Hepatocyte (in vitro differentiated cells): ENCODE measurements around the gene CEP192. TPM values are rescaled to one million over a fixed set of nuclear protein-coding genes. Genes with fewer than 3 reads are reported as not detected.

Source experiments
- DNase-seq: peaks from one replicate; pipeline ENCODE4 v3.0.0-alpha.2; 2016; ENCODE audit warnings: low spot score
- H2AFZ ChIP-seq: fragments of 200-600 bp; sonication (generic); 2 replicates; pipeline ENCODE4 v1.6.0; 2016; ENCODE audit warnings: antibody characterized with exemption, mild to moderate bottlenecking
- H3K27ac ChIP-seq: fragments of 200-600 bp; sonication (generic); 2 replicates; pipeline ENCODE4 v1.5.1; 2016; ENCODE audit warnings: mild to moderate bottlenecking
- H3K27me3 ChIP-seq: fragments of 200-600 bp; sonication (generic); 2 replicates; pipeline ENCODE4 v1.6.1; 2016
- H3K36me3 ChIP-seq: fragments of 200-600 bp; sonication (generic); replicated peaks from 2 replicates; pipeline ENCODE4 v1.5.1; 2016; ENCODE audit warnings: low read depth; ENCODE audit not compliant: insufficient read depth
- H3K4me1 ChIP-seq: fragments of 200-600 bp; sonication (generic); 2 replicates; pipeline ENCODE4 v1.5.1; 2016; ENCODE audit warnings: mild to moderate bottlenecking, moderate library complexity; ENCODE audit not compliant: insufficient read depth
- H3K4me2 ChIP-seq: fragments of 200-600 bp; sonication (generic); 2 replicates; pipeline ENCODE4 v1.6.0; 2016
- H3K4me3 ChIP-seq: fragments of 200-600 bp; sonication (generic); 2 replicates; pipeline ENCODE4 v1.5.1; 2016; ENCODE audit warnings: mild to moderate bottlenecking
- H3K79me2 ChIP-seq: fragments of 200-600 bp; sonication (generic); 2 replicates; pipeline ENCODE4 v1.6.0; 2017; ENCODE audit warnings: mild to moderate bottlenecking
- H3K9me2 ChIP-seq: fragments of 200-600 bp; sonication (generic); replicated peaks from 2 replicates; pipeline ENCODE4 v1.6.0; 2017; ENCODE audit warnings: mild to moderate bottlenecking; ENCODE audit not compliant: insufficient read depth
- H3K9me3 ChIP-seq: fragments of 200-600 bp; sonication (generic); 2 replicates; pipeline ENCODE4 v1.5.1; 2016; ENCODE audit warnings: low read depth, mild to moderate bottlenecking
- H4K20me1 ChIP-seq: fragments of 200-600 bp; sonication (generic); 2 replicates; pipeline ENCODE4 v1.6.0; 2016; ENCODE audit warnings: mild to moderate bottlenecking; ENCODE audit not compliant: insufficient read depth, poor library complexity, severe bottlenecking
- CTCF ChIP-seq: fragments of 200-600 bp; sonication (generic); IDR thresholded peaks from 2 replicates; pipeline ENCODE4 v1.5.1; 2016; ENCODE audit warnings: antibody characterized with exemption, mild to moderate bottlenecking; ENCODE audit not compliant: poor library complexity
- EZH2 ChIP-seq: fragments of 200-600 bp; sonication (generic); IDR thresholded peaks from 2 replicates; pipeline ENCODE4 v1.6.1; 2016; ENCODE audit warnings: antibody characterized with exemption, mild to moderate bottlenecking, borderline replicate concordance
- EZH2phosphoT487 ChIP-seq: fragments of 200-600 bp; sonication (generic); IDR thresholded peaks from one replicate; pipeline ENCODE4 v1.6.1; 2018; ENCODE audit warnings: antibody characterized with exemption, mild to moderate bottlenecking, low read depth, moderate library complexity; ENCODE audit not compliant: unreplicated experiment, severe bottlenecking
- WGBS: methylation state at CpG from one replicate; pipeline ENCODE4 v1.1.6; 2016; ENCODE audit warnings: low lambda C conversion rate; ENCODE audit errors: missing lambda C conversion rate; 5-methylcytosine and 5-hydroxymethylcytosine counted together
- polyA plus RNA-seq: library from polyadenylated mRNA; unstranded; fragments of >200 nt; fragmentation: Nextera tagmentation; extraction: Ambion mirVana; gene quantifications from 2 replicates; pipeline ENCODE4 v1.2.1, GENCODE V29; 2016
- total RNA-seq: library from RNA; depleted of rRNA; stranded (reverse); fragments of >200 nt; gene quantifications from 2 replicates; pipeline ENCODE4 v1.2.3, GENCODE V29; 2014

The CEP192 gene
- total and polyA plus RNA-seq, 2 experiments from 2014 or later: 7.9 to 17.4 TPM

- Histone ChIP-seq H4K20me1 (no peaks in the 10 kb centered on the region), H3K4me1 (no peaks in the 10 kb centered on the region), H3K9me3 (no peaks in the 10 kb centered on the region), H3K36me3 (no peaks in the 10 kb centered on the region), H3K9me2 (no peaks in the 10 kb centered on the region), H3K27ac (no peak overlapping the region), H3K79me2 (no peaks in the 10 kb centered on the region), H3K4me2 (no peak overlapping the region), H3K27me3 (peaks cover 5% of the 10 kb centered on the region), H3K4me3 (no peak overlapping the region), H2AFZ (no peak overlapping the region)
- no peak for DNase-seq
- no peak for TF ChIP-seq EZH2phosphoT487
- TF ChIP-seq CTCF: no peak
- no peak for TF ChIP-seq EZH2
- 97% methylated on average over 48 of the region's 52 CpGs for WGBS
These were observed 143.6 kb downstream of the CEP192 start for GRCh38 chr18:13134551-13135401.

- Histone ChIP-seq H2AFZ (peak overlapping the region; percentile 60), H3K4me1 (no peaks in the 10 kb centered on the region), H3K27ac (no peak overlapping the region), H3K79me2 (no peaks in the 10 kb centered on the region), H3K4me3 (no peak overlapping the region), H4K20me1 (no peaks in the 10 kb centered on the region), H3K4me2 (peak overlapping the region; percentile 92), H3K9me3 (no peaks in the 10 kb centered on the region), H3K9me2 (no peaks in the 10 kb centered on the region), H3K27me3 (peaks cover 5% of the 10 kb centered on the region), H3K36me3 (no peaks in the 10 kb centered on the region)
- DNase-seq: no peak
- TF ChIP-seq EZH2 (no peak), EZH2phosphoT487 (no peak), CTCF (no peak)
- WGBS: 53% methylated on average over 48 of the region's 51 CpGs
These were observed 145.1 kb downstream of the CEP192 start for GRCh38 chr18:13136056-13136903.

- DNase-seq: no peak
- H3K9me2 ChIP-seq: no peaks in the 10 kb centered on the region
- no peaks in the 10 kb centered on the region for H3K36me3 ChIP-seq
- no peaks in the 10 kb centered on the region for H3K79me2 ChIP-seq
- H3K4me1 ChIP-seq: no peaks in the 10 kb centered on the region
- no peaks in the 10 kb centered on the region for H3K9me3 ChIP-seq
- no peak overlapping the region for H3K27ac ChIP-seq
- 36% methylated on average over 55 of the region's 74 CpGs for WGBS
- TF ChIP-seq CTCF: no peak
- TF ChIP-seq EZH2phosphoT487: no peak
- peak; percentile 56 for TF ChIP-seq EZH2
- H3K4me3 ChIP-seq: no peak overlapping the region
- H2AFZ ChIP-seq: peak overlapping the region; percentile 60
- H3K4me2 ChIP-seq: peak overlapping the region; percentile 92
- H4K20me1 ChIP-seq: no peaks in the 10 kb centered on the region
- peaks cover 5% of the 10 kb centered on the region for H3K27me3 ChIP-seq
These were observed 145.9 kb downstream of the CEP192 start for GRCh38 chr18:13136904-13137669.
